ENCODE results near the gene CRHBP.
"Not testable (repeated sequence)": the region's sequence is repeated elsewhere in the genome, so short reads cannot be mapped to it uniquely, and the experiment has no call there.

Gene CRHBP

DNA sequence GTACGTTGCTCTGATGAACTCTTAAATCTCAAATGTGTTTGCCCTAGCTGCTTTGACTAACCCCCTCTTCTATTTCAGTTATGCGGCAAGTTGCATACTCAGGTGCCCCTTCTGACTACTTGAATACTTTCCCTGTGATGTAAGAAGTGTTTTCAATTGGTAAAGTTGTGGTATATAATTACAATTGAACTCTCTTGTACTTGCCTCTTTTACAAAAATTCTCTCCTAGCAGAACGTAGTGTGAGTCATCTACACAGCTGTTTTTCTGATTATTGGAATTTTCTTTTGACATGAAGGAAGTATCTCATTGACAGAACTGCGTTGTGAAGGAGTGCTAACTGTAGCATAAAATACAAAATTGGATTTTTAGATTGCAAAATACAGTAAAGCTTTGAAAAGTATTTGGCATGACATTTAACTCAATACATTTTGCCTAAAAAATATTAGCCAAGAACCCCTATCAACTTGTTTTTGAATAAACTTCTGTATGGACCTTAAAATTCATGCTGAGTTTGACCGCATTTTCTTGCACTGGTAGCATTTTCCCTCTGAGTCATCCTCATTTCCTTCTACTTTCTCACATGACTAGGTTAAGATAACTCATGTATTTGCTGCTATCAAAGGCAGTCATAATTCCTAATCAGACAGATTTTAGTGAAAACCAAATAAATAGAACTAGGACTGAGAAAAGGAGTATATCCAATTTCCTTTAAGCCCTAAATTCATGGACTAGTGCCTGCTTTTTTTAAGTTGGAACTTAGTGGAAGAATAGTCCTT, 6.3 kb downstream of the CRHBP start:
- DNase-seq (ENCODE audit: low read depth in 2 of 2) = no peak

DNA sequence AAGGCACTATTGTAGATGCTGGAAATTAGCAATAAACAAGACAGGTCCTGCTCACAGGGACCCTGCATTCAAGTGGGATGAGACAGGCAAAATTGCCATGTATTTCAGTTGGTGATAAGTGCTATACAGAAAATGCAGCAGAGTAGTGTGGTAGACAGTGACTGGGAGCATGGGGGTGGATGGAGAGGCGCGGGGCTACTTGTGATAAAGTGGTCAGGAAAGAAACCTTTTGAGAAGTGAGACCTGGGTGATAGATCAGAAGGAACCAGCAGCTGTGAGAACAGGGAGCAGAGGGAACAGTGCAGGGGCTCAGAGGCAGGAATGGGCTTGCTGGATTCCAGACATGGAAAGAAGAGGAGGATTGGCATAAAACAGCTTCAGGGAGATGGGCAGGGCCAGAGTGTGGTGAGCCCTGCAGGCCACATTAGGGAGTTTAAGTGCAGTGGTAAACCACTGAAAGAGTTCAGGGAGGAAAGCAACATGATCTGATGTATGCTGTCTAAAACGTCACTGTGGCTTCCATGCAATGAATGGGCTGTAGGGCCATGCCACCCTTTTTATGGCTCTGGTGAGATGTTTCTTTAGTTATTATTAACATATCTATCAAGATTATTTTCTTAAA, 7.3 kb downstream of the CRHBP start:
- DNase-seq (ENCODE audit: low read depth in 2 of 2) = no peak

DNA sequence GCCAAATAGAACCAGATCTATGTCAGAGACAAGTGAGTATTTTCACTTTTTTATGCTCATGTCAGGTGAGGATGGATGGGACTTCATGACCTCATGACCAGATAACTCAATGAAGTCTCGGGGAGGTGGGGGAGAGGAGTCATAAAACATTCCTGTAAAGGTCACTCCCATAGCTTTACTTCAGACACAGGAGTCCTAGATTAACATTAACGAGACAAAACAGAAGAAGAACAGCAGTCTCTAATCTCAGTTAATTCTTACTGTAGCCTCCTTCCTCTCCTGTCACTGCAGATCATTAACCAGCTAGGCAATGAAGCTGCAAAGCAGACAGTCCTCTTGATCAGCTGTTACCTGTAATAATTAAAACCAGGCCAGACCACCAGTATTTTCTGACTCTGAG, 11.2 kb downstream of the CRHBP start:
- no peak for DNase-seq (ENCODE audit: low read depth in 2 of 2)

DNA sequence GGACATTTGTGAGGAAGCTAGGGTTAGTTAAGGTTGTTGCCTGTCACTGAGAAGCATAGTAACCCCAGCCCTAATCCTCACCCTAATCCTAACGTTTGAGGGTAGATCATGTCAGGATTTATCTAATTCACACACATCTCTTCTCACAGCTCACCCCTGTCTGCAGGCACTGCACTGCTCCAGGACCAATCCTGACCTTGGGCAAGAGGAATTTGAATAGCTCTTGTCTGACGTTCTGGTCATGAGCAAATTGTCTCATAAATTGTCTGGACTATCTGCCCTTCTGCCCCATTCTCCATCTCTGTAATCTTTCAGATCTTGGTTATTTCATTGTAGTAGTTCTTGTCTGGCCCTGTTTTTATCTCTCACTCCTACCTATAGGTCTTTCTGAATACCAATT, 18.7 kb downstream of the CRHBP start:
- no peak for DNase-seq (ENCODE audit: low read depth in 2 of 2)

DNA sequence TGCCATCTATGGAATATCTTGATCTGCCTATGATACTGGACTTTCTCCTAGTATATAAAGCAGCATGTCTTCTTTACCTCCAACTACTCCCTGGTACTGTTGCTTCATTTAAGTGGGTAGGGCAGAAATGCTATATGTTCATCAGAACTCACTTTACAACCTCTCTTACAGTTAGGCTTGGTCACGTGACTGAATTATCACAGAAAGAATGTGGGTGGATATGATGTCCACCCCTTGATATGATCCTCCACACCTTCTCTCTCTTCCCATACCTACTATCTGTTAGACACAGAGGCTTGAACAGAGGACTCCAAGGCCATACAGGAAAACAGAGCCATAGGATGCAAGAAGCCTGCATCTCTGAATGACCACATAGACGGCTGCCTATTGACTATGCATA, 19.8 kb downstream of the CRHBP start:
- no peak for DNase-seq (ENCODE audit: low read depth in 2 of 2)

DNA sequence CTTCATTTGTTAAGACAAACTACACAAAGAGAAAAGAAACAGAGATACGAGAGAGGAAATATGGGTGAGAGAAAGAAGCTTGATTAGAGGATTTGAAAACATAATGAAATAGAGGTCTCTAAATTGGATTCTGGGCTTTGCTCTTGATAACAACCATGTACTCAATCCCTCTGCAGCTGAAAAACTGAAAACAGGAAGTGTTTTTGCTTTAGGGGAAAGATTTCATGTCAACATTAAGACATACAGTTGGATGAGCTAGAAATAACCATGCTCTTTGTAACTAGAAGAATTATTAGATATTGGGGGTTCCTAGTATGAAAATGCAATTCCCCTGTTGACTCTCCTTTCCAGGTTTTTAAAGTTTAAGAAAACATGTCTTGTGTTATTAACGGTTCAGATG, 21.9 kb downstream of the CRHBP start:
- no peak for DNase-seq (ENCODE audit: low read depth in 2 of 2)

DNA sequence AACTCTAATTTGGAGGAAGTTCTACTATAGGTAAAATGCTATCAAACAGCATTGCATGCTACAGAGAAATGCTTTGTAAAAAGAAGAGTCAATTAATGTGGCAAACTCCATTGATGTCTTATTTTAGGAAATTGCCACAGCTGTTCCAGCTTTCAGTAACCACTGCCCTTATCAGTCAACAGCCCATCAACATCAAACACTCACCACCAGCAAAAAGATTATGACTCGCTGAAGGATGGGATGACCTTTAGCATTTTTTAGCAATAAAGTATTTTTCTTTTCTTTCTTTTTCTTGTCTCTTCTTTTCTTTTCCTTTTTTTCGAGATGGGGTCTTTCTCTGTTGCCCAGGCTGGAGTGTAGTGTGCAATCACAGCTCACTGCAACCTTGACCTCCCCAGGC, 26.0 kb downstream of the CRHBP start:
- no peak for DNase-seq (ENCODE audit: low read depth in 2 of 2)

DNA sequence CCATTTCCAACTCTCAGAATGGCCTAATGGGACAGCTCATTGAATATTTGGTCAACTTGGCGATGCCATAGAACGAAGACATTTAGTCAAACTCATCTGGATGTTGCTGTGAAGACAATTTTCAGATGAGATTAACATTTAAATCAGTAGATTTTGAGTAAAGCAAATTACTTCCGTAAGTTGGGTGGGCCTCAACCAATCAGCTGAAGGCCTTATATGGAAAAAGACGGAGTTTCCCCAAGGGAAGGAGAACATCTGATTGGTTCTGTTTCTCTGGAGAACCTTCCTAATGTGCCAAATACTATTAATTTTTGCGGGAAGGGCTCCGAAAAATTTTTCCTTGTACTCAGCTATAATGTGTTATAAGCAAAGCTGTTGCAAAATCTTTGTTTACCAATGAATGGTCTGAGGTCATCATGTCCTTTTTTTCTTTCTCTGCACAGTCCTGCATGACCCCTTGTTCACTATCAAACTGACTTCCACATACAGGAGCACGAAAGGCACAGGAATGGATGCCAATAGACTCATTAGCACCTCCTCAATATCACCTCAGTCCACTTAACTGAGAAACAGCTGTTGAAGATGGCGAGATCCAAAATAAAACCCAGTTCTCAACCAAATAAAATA, 27.8 kb downstream of the CRHBP start:
- no peak for DNase-seq (ENCODE audit: low read depth in 2 of 2)

DNA sequence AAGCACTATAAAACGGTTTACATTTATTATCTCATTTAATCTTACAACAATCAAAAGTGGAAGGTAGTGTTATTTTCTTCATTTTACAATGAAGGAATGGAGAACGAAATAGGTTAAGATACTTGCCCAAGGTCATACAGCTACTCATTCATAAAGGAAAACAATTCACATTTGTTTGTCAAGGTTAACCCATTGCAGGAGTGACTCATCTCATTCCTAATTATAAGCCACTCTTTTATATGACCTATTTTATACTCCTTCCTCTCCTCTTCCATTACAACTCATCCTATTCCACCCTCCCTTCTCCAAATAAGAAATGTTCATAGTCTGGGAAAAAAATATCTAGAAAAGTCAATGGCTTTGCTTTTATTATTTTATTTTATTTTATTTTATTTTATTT, 29.6 kb downstream of the CRHBP start:
- DNase-seq (ENCODE audit: low read depth in 2 of 2) = no peak

DNA sequence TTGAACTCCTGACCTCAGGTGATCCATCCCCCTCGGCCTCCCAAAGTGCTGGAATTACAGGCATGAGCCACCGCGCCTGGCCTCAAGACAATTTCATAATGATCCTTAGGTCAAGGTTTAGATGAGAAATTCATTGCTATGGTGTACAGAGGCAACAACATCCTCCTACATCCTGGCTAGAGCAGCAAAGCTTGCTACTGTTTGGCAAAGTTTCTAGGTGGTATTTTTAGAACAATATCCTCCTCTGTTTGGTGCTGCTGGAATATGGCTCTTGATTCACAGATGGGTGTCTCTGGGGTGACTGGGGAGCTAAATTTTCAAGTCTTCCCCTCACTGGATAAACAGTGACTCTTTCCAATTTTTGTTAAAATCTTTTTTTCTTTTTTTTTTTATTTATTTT, 30.6 kb downstream of the CRHBP start:
- DNase-seq (ENCODE audit: low read depth in 2 of 2) = no peak

DNA sequence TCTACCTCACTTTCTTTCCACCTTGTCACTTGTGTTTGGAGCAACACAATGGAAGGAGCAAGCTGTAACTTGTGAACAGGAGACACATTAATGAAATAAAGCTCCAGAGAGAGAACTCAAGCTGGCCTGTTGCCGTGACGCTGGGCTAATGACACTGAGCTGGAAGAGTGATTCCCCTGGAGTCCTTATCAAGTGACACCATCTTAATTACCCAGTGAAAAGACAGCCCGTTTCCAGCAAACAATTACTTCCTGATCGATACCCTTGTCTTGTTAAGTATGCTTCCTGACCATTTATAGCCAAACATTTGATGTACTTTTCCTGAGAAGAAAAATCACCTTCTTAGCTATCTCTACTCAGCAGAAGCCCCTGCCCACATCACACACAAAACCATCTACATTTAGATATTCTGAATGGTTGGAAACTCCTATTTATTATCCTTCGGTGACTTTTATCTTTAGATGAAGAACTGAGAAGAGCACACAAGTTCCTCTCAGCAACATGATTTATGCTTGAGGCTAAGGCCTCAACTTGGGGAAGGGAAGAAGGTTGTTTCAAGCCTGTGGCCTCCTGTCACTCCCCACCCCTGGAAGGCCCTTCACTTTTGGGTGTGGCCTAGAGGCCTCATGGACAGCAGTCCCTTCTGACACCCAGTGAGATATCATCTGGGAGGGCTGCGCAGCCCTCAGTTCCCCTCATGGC, 34.1 kb downstream of the CRHBP start:
- DNase-seq (ENCODE audit: low read depth in 2 of 2) = no peak

DNA sequence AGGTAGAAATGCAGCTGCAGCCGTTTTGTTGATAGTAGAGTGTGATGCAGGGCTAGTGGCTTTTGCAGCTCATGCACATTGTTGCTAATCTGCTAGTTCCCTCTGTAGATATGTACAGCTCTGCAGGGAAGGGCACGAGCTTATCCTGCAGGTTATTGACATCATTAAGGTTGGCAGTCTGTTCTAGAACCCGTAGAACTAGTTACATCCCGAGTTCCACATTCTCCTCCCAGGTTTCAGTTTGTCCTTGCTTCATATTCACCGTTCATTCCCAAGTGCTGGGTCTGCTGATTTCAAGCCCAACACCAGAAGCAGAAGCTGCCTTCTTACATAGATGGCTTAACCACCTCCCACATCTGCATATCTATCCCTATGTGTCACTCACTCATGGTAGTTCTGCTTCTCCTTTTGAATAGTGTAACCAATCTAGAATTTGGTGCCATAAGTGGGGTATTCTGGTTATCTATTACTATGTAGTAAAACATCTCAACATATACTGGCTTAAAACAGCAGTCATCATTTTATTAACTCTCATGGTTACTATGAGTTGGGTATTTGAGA, 38.1 kb downstream of the CRHBP start:
- no peak for DNase-seq (ENCODE audit: low read depth in 2 of 2)

DNA sequence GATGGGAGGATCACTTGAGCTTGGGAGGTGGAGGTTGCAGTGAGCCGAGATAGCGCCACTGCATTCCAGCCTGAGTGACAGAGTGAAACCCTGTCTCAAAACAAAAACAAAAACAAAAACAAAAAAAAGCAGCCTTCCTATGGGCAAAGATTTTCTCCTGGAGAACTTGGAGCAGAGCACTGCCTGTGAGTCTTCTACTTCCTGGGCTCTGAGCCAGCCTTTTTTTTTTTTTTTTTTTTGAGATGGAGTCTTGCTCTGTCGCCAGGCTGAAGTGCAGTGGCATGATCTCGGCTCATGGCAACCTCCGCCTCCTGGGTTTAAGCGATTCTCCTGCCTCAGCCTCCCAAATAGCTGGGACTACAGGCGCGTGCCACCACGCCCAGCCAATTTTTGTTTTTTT, 40.6 kb downstream of the CRHBP start:
- DNase-seq (ENCODE audit: low read depth in 2 of 2) = not testable (repeated sequence)

DNA sequence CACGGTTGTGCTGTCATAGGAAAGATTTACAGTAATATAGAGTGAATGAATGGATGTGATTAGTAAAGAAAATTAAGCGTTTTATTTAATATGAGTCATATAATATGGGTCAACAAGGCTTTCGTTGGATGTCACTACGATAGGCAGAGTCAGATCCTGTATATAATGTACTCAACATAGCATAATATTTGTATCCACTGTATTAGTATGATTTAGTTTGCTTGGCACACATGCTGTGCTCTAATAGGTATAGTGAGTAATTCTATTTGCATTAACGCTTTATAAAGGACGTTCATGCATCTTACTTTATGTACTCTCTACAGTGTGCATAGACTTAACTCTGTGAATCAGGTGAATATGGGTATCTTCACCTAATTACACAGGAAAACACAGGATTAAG, 41.5 kb downstream of the CRHBP start:
- DNase-seq (ENCODE audit: low read depth in 2 of 2) = no peak

DNA sequence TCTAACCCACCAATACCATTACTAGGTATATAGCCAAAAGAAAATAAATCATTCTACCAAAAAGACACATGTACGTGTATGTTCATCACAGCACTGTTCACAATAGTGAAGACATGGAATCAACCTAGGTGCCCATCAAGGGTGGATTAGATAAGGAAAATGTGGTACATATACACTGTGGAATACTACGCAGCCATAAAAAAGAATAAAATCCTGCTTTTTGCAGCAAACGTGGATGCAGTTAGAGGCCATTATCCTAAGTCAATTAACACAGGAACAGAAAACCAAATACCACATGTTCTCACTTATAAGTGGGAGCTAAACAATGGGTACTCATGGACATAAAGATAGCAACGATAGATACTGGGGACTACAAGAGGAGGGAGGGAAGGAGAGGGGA, 45.4 kb downstream of the CRHBP start:
- DNase-seq (ENCODE audit: low read depth in 2 of 2) = not testable (repeated sequence)

DNA sequence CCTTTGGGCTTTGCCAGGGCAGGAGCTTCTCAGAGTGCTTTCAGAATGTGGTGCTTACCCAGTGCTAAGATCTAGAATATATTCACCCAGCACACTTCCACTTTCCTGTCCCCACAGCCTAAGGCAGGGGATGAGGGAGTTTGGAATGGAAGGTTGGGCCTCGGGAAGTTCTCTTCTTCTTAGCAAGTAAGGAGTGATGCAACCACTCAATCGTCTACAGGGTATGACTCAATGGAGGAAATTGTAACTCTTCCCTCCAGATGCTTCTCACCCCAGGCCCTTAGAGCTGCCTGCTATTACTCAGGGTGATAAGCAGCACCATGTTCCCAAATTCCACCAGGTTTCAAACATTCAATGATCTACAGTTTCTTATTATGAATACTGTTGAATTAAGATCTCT, 46.6 kb downstream of the CRHBP start:
- no peak for DNase-seq (ENCODE audit: low read depth in 2 of 2)

DNA sequence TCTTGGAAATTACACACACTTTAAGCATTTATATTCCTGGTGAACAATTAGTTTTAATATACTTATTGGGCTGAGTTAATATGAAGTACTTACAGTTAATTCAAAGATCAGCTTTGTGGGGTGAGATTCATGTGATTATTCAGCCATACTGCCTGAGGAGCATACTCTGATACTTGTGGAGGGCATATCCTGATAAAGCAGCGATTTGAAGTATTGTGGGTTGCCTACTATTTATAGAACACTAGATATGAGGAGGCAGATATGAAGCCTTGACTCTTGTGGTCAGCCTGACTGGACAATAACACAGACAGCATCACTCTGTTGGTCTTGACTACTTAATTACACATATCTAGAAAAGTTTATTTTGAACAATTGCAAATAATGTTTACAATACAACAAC, 50.4 kb downstream of the CRHBP start:
- DNase-seq (ENCODE audit: low read depth in 2 of 2) = no peak

DNA sequence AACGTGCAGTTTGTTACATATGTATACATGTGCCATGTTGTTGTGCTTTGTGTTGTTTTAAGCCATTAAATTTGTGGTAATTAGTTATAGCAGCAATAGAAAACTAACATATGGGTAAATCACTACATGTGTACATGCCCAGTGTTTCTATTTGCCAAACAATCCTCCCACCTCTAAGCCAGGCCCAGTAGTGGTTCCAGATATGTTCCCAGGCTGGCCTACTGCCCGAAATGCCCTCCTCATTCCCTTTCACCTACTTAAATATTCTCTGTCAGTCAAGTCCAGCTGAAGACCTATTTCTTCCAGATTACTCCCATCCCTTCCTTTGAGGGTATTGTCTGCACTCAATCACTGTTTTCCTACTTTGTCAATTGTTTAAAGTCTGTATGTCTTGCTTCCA, 53.3 kb downstream of the CRHBP start:
- no peak for DNase-seq (ENCODE audit: low read depth in 2 of 2)

DNA sequence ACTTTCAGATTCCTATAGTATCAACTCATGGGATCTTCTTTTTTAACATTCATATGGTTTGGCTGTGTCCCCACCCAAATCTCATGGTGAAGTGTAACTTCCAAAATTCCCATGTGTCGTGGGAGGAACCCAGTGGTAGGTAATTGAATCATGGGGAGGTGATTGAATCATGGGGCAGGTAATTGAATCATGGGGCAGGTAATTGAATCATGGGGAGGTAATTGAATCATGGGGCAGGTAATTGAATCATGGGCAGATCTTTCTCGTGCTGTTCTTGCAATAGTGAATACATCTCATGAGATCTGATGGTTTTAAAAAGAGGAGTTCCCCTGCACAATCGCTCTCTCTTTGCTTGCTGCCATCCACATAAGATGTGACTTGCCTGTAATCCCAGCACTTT, 55.6 kb downstream of the CRHBP start:
- no peak for DNase-seq (ENCODE audit: low read depth in 2 of 2)

DNA sequence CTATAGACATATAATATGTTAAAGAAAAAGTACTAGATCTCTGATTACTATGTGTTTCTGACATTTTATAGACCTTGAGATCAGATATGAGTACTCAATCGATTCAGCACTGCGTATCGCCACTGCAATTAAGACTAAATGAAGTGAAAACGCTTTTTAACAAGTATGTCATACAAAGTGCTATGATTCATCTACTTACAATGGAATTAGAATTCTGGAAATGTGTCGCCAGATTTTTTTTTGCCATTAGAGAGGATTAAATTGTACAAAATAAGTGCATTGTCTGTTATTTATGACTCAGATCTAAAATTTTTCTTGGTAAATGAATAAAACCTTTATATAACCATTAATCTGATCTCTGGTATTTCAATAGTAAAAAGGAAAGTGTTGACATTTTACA, 57.4 kb downstream of the CRHBP start:
- DNase-seq (ENCODE audit: low read depth in 2 of 2) = no peak

DNA sequence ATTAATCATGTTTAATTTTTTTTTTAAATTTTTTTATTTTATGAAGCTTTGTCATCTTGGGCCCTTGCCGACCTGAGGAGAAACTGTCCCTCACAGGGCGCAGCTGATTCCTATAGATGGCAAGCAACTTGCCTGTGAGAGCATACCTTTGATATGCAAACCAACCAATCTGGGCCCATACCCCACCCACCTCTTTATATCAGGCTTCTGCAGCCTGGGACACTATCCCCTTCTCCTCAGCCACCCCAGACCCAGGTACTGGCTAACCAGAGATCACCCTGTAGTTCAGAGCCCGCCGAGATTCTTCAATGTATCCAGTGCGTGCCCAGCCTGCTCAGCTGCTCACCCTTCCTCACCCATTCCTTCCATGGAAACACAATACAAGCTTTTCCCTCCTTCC, 58.7 kb downstream of the CRHBP start:
- DNase-seq (ENCODE audit: low read depth in 2 of 2) = no peak

DNA sequence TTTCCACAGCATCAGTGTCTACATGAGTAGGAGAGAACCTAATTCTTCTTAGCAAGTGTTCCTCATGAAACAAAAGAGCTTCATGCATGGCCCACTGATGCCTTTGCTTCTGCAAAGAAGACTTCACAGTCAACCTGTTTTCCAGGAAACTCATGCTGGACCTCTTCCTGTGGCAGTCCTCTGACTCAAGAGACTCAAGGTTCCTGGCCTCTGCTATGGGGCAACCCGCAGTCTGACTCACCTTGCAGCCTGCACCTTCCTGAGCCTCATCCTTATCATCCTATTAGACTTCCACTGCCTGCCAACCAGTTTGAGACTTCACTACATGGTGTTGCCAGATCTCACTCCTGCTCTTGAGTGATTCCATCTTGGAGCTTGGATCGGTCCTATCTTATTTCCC, 59.8 kb downstream of the CRHBP start:
- DNase-seq (ENCODE audit: low read depth in 2 of 2) = no peak
